HG03135 (cell line): Measurements from ENCODE around the gene KCNJ6.
"Not testable (repeated sequence)": the region's sequence is repeated elsewhere in the genome, so short reads cannot be mapped to it uniquely, and the experiment has no call there.

Experiments used
- ATAC-seq: cut with Tn5 transposase; IDR thresholded peaks from one replicate; pipeline ENCODE4 v1.9.1; 2021; ENCODE audit warnings: mild to moderate bottlenecking, moderate library complexity; ENCODE audit not compliant: unreplicated experiment

Gene KCNJ6

GRCh38 chr21:37655611-37656300 is 260.5 kb downstream of the KCNJ6 start:
- ATAC-seq = no peak

- ATAC-seq = no peak
These were observed 261.7 kb downstream of the KCNJ6 start for GRCh38 chr21:37654596-37654995.

- no peak for ATAC-seq
These were observed 263.1 kb downstream of the KCNJ6 start for GRCh38 chr21:37653201-37653600.

GRCh38 chr21:37647781-37648180 is 268.5 kb downstream of the KCNJ6 start:
- no peak for ATAC-seq

- not testable (repeated sequence) for ATAC-seq
These were observed 269.5 kb downstream of the KCNJ6 start for GRCh38 chr21:37646761-37647160.

GRCh38 chr21:37645848-37646247 is 270.4 kb downstream of the KCNJ6 start:
- no peak for ATAC-seq

GRCh38 chr21:37644636-37645035 is 271.6 kb downstream of the KCNJ6 start:
- ATAC-seq = no peak

GRCh38 chr21:37643862-37644261 is 272.4 kb downstream of the KCNJ6 start:
- not testable (repeated sequence) for ATAC-seq

GRCh38 chr21:37642493-37642892 is 273.8 kb downstream of the KCNJ6 start:
- no peak for ATAC-seq

GRCh38 chr21:37639756-37640155 is 276.5 kb downstream of the KCNJ6 start:
- no peak for ATAC-seq

- ATAC-seq = no peak
These were observed 280.0 kb downstream of the KCNJ6 start for GRCh38 chr21:37636152-37636860.

- no peak for ATAC-seq
These were observed 284.7 kb downstream of the KCNJ6 start for GRCh38 chr21:37631319-37632117.

GRCh38 chr21:37630872-37631271 is 285.4 kb downstream of the KCNJ6 start:
- no peak for ATAC-seq

- no peak for ATAC-seq
These were observed 287.9 kb downstream of the KCNJ6 start for GRCh38 chr21:37628362-37628761.

- no peak for ATAC-seq
These were observed 288.7 kb downstream of the KCNJ6 start for GRCh38 chr21:37627561-37627960.

GRCh38 chr21:37627074-37627473 is 289.2 kb downstream of the KCNJ6 start:
- ATAC-seq = no peak

GRCh38 chr21:37626320-37626719 is 289.9 kb downstream of the KCNJ6 start:
- no peak for ATAC-seq

- ATAC-seq = no peak
These were observed 292.6 kb downstream of the KCNJ6 start for GRCh38 chr21:37623689-37624088.

GRCh38 chr21:37623183-37623582 is 293.1 kb downstream of the KCNJ6 start:
- ATAC-seq = no peak

- ATAC-seq = no peak
These were observed 293.5 kb downstream of the KCNJ6 start for GRCh38 chr21:37622755-37623154.

- no peak for ATAC-seq
These were observed 295.9 kb downstream of the KCNJ6 start for GRCh38 chr21:37620401-37620800.
